Osteocyte (in vitro differentiated cells): ENCODE measurements around the gene ZNF132. TPM values are rescaled to one million over a fixed set of nuclear protein-coding genes. Genes with fewer than 3 reads are reported as not detected.
A peak's percentile ranks its signal among the peaks of the same experiment; 100 is the strongest.

Experiments used
- DNase-seq: peaks from one replicate; pipeline ENCODE4 v3.0.0; 2021; ENCODE audit warnings: mixed read lengths; ENCODE audit not compliant: unreplicated experiment; ENCODE audit errors: extremely low spot score
- H3K27ac Mint-ChIP-seq: one replicate; pipeline ENCODE4 v1.8.0; 2021; ENCODE audit warnings: mild to moderate bottlenecking, mixed read lengths; ENCODE audit not compliant: unreplicated experiment
- H3K27me3 Mint-ChIP-seq: one replicate; pipeline ENCODE4 v1.8.0; 2021; ENCODE audit warnings: mixed read lengths; ENCODE audit not compliant: unreplicated experiment
- H3K36me3 Mint-ChIP-seq: one replicate; pipeline ENCODE4 v1.8.0; 2021; ENCODE audit warnings: mixed read lengths; ENCODE audit not compliant: unreplicated experiment
- H3K4me1 Mint-ChIP-seq: one replicate; pipeline ENCODE4 v1.8.0; 2021; ENCODE audit warnings: mixed read lengths; ENCODE audit not compliant: unreplicated experiment
- H3K4me3 Mint-ChIP-seq: one replicate; pipeline ENCODE4 v1.8.0; 2021; ENCODE audit warnings: mild to moderate bottlenecking, moderate library complexity, mixed read lengths; ENCODE audit not compliant: unreplicated experiment
- H3K9me3 Mint-ChIP-seq: one replicate; pipeline ENCODE4 v1.8.0; 2021; ENCODE audit warnings: mixed read lengths; ENCODE audit not compliant: unreplicated experiment
- CTCF ChIP-seq: fragments of 200-600 bp; sonication (generic); IDR thresholded peaks from 2 replicates; pipeline ENCODE4 v1.5.0; 2021; ENCODE audit warnings: antibody characterized with exemption, mild to moderate bottlenecking, moderate library complexity
- total RNA-seq: library from RNA; stranded (reverse); gene quantifications from 2 replicates; pipeline ENCODE4 v1.2.1, GENCODE V29; 2021

Gene ZNF132
- total RNA-seq, 1 donor from 2014 or later: 1.2 TPM

- no peaks in the 10 kb centered on the region for H3K9me3 Mint-ChIP-seq
- H3K36me3 Mint-ChIP-seq: peaks cover 4% of the 10 kb centered on the region
- peak within 1 kb of the TSS; percentile 80 for H3K4me3 Mint-ChIP-seq
- H3K27me3 Mint-ChIP-seq: no peaks in the 10 kb centered on the region
- H3K4me1 Mint-ChIP-seq: peaks cover 16% of the 10 kb centered on the region
- H3K27ac Mint-ChIP-seq: peak within 1 kb of the TSS; percentile 57
- no peak for TF ChIP-seq CTCF
- DNase-seq: peak; percentile 98
These were observed 27.0 kb upstream of the ZNF132 start, which contains the start of gene ZNF324 for GRCh38 chr19:58466760-58467589. TSS of gene ZNF324 (plus strand) at chr19:58467080. CDS start at chr19:58469186, 2,106 bp downstream.

- H3K4me1 Mint-ChIP-seq: peaks cover 16% of the 10 kb centered on the region
- peak overlapping the region; percentile 80 for H3K4me3 Mint-ChIP-seq
- DNase-seq: no peak
- peaks cover 4% of the 10 kb centered on the region for H3K36me3 Mint-ChIP-seq
- H3K9me3 Mint-ChIP-seq: no peaks in the 10 kb centered on the region
- peak overlapping the region; percentile 27 for H3K27ac Mint-ChIP-seq
- no peak for TF ChIP-seq CTCF
- no peaks in the 10 kb centered on the region for H3K27me3 Mint-ChIP-seq
These were observed 26.3 kb upstream of the ZNF132 start for GRCh38 chr19:58466089-58466759.

- H3K27me3 Mint-ChIP-seq: no peaks in the 10 kb centered on the region
- H3K4me3 Mint-ChIP-seq: no peak overlapping the region
- H3K27ac Mint-ChIP-seq: no peak overlapping the region
- H3K36me3 Mint-ChIP-seq: peaks cover 10% of the 10 kb centered on the region
- no peak for TF ChIP-seq CTCF
- no peak for DNase-seq
- no peaks in the 10 kb centered on the region for H3K4me1 Mint-ChIP-seq
- no peaks in the 10 kb centered on the region for H3K9me3 Mint-ChIP-seq
These were observed 20.1 kb upstream of the ZNF132 start for GRCh38 chr19:58460039-58460438.

GRCh38 chr19:58456111-58456510 lies 16.2 kb upstream of the ZNF132 start:
- Mint-ChIP-seq H3K27me3 (peaks cover 1% of the 10 kb centered on the region), H3K9me3 (no peaks in the 10 kb centered on the region), H3K36me3 (peaks cover 10% of the 10 kb centered on the region), H3K27ac (no peak overlapping the region), H3K4me1 (peaks cover 11% of the 10 kb centered on the region), H3K4me3 (no peak overlapping the region)
- no peak for DNase-seq
- TF ChIP-seq CTCF: no peak

GRCh38 chr19:58455306-58455705 lies 15.4 kb upstream of the ZNF132 start:
- H3K9me3 Mint-ChIP-seq: no peaks in the 10 kb centered on the region
- peaks cover 2% of the 10 kb centered on the region for H3K27me3 Mint-ChIP-seq
- peaks cover 10% of the 10 kb centered on the region for H3K36me3 Mint-ChIP-seq
- H3K27ac Mint-ChIP-seq: no peak overlapping the region
- TF ChIP-seq CTCF: no peak
- no peak for DNase-seq
- H3K4me1 Mint-ChIP-seq: peaks cover 19% of the 10 kb centered on the region
- no peak overlapping the region for H3K4me3 Mint-ChIP-seq
